ENCODE data around the gene INF2.

INF2 gene

GRCh38 chr14:104691546-104692260 is 2.3 kb downstream of the INF2 start:
- no peak for DNase-seq

- no peak for DNase-seq
Measured at GRCh38 chr14:104692261-104692938, 3.0 kb downstream of the INF2 start.

GRCh38 chr14:104692939-104693315 is 3.5 kb downstream of the INF2 start:
- no peak for DNase-seq

DNA sequence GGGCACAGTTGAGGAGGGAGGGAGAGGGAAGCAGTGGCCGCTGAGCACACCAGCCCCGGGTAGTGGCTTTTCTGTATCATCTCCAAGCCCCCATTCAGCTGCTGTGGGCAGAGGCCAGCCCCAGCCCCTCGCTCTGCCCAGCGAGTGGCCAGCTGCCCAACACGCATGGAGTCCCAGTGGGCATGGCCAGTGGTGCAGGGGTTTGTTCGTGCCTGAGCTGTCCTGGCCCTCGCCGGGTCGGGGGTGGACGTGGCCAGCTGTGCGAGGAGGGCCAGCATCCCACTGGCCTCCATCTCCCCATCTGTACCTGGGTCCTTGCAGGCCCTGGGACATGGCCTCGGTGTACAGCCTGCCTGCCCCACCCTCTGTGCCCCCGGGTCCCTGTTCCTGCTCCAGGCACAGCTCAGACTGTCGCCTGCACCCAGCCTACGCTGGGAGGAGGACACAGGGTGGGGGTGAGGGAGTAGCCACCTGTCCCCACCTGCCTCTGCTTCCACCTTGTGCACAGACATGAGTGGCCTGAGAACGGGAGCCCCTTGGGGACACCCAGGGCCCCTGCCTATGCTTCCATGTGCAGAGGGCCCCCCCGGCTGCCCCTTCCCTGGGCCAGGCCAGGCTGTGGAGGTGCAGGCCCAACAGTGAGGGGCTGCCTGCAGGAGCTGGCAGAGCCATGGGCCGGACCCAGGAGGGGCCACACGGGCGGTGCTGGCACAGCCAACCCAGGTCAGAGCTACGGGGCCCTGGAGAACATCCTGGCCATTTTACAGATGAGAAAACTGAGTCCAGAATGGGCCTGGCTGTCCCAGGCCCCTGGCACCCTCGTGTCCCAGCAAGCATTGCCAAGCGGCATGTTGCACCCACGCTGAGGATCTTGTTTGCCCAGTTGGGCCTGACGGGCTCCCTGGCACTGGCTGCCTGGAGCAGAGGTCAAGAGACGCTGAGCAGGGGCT is 4.3 kb downstream of the INF2 start:
- DNase-seq = no peak

DNA sequence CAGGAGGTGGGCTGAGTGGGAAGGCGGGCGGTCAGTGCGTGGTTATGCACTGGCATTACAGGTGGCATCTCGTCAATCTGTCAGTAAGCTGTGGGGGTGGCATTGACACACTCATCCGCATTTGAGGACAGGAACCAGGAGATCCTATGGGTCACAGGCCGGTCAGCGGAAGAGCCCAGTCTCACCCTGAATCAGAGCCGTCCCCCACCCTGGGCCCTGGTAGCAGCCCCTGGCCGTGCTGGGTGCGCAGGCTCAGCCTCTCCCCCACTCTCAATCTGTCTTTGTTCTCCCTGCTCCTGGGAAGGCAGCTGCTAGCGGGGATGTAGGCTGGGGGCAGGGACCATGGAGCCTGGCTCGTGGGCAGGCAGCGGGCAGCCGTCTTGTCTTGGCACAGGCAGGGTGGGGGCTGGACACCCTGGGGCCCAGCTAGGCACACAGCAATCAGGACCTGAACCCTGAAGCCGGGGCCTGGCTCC is 5.1 kb downstream of the INF2 start:
- DNase-seq = no peak

- DNase-seq = no peak
Measured at GRCh38 chr14:104694991-104695659, 5.7 kb downstream of the INF2 start.

DNA sequence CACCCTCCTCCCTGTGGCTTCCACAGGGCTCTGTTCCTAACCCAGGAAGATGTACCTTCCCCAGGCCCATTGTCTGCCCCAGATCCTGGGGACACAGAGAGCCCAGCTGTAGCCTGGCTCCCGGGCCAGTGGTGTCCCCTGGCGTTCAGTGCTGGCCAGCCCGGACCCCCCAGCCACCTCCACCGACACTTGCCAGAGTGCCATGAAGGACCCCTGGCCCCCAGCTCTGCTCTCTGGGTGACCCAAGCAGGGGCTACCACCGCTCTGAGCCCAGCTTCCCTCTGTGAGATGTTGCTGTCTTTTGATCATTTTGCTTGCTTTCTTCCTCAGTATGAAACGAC is 6.2 kb downstream of the INF2 start:
- DNase-seq = no peak

- no peak for DNase-seq
Measured at GRCh38 chr14:104696671-104697316, 7.4 kb downstream of the INF2 start.

- DNase-seq = no peak
Measured at GRCh38 chr14:104697317-104697703, 7.9 kb downstream of the INF2 start.

- DNase-seq = no peak
Measured at GRCh38 chr14:104697892-104698583, 8.6 kb downstream of the INF2 start.

GRCh38 chr14:104698688-104699425 is 9.4 kb downstream of the INF2 start:
- no peak for DNase-seq

GRCh38 chr14:104699426-104699748 is 10.0 kb downstream of the INF2 start:
- no peak for DNase-seq

- no peak for DNase-seq
Measured at GRCh38 chr14:104700225-104700651, 10.8 kb downstream of the INF2 start.

- no peak for DNase-seq
Measured at GRCh38 chr14:104700747-104701217, 11.4 kb downstream of the INF2 start.

DNA sequence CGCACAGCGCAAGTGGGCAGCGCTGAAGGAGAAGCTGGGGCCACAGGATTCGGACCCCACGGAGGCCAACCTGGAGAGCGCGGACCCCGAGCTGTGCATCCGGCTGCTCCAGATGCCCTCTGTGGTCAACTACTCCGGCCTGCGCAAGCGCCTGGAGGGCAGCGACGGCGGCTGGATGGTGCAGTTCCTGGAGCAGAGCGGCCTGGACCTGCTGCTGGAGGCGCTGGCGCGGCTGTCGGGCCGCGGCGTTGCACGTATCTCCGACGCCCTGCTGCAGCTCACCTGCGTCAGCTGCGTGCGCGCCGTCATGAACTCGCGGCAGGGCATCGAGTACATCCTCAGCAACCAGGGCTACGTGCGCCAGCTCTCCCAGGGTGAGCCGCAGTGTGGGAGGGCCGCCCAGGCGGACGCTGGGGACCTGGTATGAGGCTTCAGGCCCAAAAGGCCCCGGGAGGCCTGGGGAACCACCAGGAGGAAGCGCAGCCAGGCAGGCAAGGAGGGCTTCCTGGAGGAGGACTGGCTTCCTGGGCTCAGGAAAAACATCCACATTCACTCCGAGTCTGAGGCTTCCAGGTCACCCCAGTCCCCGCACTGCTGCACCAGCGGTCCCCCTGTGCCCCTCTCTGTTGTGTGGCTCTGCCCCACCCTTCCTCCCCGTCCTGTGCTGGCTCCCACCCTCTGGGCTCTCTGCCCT is 12.1 kb downstream of the INF2 start:
- DNase-seq = no peak

DNA sequence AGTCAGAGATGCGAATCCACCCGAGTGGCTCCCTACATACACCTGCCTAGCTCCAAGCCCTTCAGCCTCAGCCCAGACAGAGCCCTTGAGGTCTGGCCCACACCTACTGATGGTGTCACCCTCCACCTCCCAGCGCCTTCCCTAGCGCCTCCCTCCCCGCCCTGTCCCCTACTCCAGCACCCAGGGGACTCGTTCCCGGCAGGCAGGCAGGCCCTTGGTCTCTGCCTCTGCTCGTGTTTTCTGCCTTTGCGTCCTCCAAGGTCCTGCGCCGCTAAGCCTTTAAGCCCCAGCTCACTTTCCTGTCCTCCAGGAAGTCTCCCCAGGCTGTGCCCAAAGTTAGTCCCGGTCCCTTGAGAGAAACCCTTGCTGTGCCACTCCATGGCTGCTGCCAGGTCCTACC is 12.7 kb downstream of the INF2 start:
- no peak for DNase-seq

- no peak for DNase-seq
Measured at GRCh38 chr14:104702673-104703072, 13.3 kb downstream of the INF2 start.

DNA sequence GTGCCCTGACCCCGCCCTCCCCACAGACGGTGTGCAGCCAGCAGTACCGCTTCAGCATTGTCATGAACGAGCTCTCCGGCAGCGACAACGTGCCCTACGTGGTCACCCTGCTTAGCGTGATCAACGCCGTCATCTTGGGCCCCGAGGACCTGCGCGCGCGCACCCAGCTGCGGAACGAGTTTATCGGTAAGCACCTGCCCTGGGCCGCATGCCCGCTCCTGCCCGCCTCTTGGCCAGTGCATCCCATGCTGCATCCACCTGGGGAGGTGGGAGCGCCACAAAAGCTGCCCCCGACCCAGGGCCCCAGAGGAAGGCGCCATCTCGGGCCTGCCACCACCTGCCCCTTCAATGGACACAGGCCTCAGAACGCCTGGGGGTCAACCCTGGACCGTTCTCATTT is 13.9 kb downstream of the INF2 start:
- no peak for DNase-seq

DNA sequence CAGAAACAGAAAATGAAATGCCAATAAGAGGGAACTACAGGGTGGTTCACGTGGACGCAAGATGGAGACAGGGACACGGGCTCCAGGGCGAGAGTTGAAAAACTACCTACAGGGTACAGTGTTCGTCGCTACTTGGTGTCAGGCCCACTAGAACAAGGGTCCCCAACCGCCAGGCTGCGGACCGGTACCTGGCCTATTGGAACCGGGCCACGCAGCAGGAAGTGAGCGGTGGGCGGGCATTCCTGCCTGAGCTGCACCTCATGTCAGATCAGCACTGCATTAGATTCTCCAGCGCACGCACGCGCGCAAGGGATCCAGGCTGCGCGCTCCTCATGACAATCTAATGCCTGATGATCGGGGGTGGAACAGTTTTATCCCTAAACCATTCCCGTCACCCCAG is 14.8 kb downstream of the INF2 start:
- no peak for DNase-seq

GRCh38 chr14:104705340-104706047 is 16.1 kb downstream of the INF2 start:
- no peak for DNase-seq

Data from activated naive CD4-positive, alpha-beta T cell treated with anti-CD3 and anti-CD28 coated beads, Interleukin-2, amount 50 U/mL, for 16 hours (primary cell).